ENCODE measurements around the gene MTTP.
"Not testable (repeated sequence)": the region's sequence is repeated elsewhere in the genome, so short reads cannot be mapped to it uniquely, and the experiment has no call there.

Gene MTTP

GRCh38 chr4:99574530-99575324 is at the start of gene MTTP:
Gene MTTP, plus strand, starts transcription at chr4:99574824. Its CDS starts 86 bp downstream, at chr4:99574910.
- no peak for DNase-seq (ENCODE audit: low spot score)

GRCh38 chr4:99529228-99529627 is 45.4 kb upstream of the MTTP start:
- no peak for DNase-seq (ENCODE audit: low spot score)

GRCh38 chr4:99529956-99530355 is 44.7 kb upstream of the MTTP start:
- no peak for DNase-seq (ENCODE audit: low spot score)

- not testable (repeated sequence) for DNase-seq (ENCODE audit: low spot score)
These were observed 39.9 kb upstream of the MTTP start for GRCh38 chr4:99534699-99535098.

GRCh38 chr4:99536271-99536670 is 38.4 kb upstream of the MTTP start:
- DNase-seq (ENCODE audit: low spot score), result no peak

- no peak for DNase-seq (ENCODE audit: low spot score)
These were observed 37.8 kb upstream of the MTTP start for GRCh38 chr4:99536848-99537247.

- no peak for DNase-seq (ENCODE audit: low spot score)
These were observed 37.0 kb upstream of the MTTP start for GRCh38 chr4:99537674-99538073.

- DNase-seq (ENCODE audit: low spot score), result no peak
These were observed 34.2 kb upstream of the MTTP start for GRCh38 chr4:99540277-99540939.

- DNase-seq (ENCODE audit: low spot score), result no peak
These were observed 21.8 kb upstream of the MTTP start for GRCh38 chr4:99552872-99553271.

GRCh38 chr4:99563310-99564186 is 11.1 kb upstream of the MTTP start, which contains the start of gene TRMT10A:
Gene TRMT10A, minus strand, starts transcription at chr4:99564039. Its CDS starts 4,701 bp downstream, at chr4:99559338.
- peak; percentile 94 for DNase-seq (ENCODE audit: low spot score)

GRCh38 chr4:99564921-99565320 is 9.7 kb upstream of the MTTP start:
- no peak for DNase-seq (ENCODE audit: low spot score)

GRCh38 chr4:99571883-99572282 is 2.7 kb upstream of the MTTP start:
- no peak for DNase-seq (ENCODE audit: low spot score)

GRCh38 chr4:99572527-99573240 is 1.9 kb upstream of the MTTP start:
- DNase-seq (ENCODE audit: low spot score), result no peak

- DNase-seq (ENCODE audit: low spot score), result no peak
These were observed 772 bp upstream of the MTTP start for GRCh38 chr4:99573735-99574368.

GRCh38 chr4:99578714-99579113 is 4.1 kb downstream of the MTTP start:
- DNase-seq (ENCODE audit: low spot score), result no peak

GRCh38 chr4:99585516-99585915 is 10.9 kb downstream of the MTTP start:
- DNase-seq (ENCODE audit: low spot score), result no peak

- DNase-seq (ENCODE audit: low spot score), result no peak
These were observed 11.7 kb downstream of the MTTP start for GRCh38 chr4:99586322-99586721.

- no peak for DNase-seq (ENCODE audit: low spot score)
These were observed 12.2 kb downstream of the MTTP start for GRCh38 chr4:99586797-99587196.

GRCh38 chr4:99587309-99587708 is 12.7 kb downstream of the MTTP start:
- no peak for DNase-seq (ENCODE audit: low spot score)

GRCh38 chr4:99587803-99588202 is 13.2 kb downstream of the MTTP start:
- no peak for DNase-seq (ENCODE audit: low spot score)

GRCh38 chr4:99591757-99592156 is 17.1 kb downstream of the MTTP start:
- DNase-seq (ENCODE audit: low spot score), result no peak
